ENCODE data around the gene MFSD2B. TPM values are rescaled to one million over a fixed set of nuclear protein-coding genes. Genes with fewer than 3 reads are reported as not detected.

The MFSD2B gene, protein sequence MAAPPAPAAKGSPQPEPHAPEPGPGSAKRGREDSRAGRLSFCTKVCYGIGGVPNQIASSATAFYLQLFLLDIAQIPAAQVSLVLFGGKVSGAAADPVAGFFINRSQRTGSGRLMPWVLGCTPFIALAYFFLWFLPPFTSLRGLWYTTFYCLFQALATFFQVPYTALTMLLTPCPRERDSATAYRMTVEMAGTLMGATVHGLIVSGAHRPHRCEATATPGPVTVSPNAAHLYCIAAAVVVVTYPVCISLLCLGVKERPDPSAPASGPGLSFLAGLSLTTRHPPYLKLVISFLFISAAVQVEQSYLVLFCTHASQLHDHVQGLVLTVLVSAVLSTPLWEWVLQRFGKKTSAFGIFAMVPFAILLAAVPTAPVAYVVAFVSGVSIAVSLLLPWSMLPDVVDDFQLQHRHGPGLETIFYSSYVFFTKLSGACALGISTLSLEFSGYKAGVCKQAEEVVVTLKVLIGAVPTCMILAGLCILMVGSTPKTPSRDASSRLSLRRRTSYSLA
- total RNA-seq = not detected

DNA sequence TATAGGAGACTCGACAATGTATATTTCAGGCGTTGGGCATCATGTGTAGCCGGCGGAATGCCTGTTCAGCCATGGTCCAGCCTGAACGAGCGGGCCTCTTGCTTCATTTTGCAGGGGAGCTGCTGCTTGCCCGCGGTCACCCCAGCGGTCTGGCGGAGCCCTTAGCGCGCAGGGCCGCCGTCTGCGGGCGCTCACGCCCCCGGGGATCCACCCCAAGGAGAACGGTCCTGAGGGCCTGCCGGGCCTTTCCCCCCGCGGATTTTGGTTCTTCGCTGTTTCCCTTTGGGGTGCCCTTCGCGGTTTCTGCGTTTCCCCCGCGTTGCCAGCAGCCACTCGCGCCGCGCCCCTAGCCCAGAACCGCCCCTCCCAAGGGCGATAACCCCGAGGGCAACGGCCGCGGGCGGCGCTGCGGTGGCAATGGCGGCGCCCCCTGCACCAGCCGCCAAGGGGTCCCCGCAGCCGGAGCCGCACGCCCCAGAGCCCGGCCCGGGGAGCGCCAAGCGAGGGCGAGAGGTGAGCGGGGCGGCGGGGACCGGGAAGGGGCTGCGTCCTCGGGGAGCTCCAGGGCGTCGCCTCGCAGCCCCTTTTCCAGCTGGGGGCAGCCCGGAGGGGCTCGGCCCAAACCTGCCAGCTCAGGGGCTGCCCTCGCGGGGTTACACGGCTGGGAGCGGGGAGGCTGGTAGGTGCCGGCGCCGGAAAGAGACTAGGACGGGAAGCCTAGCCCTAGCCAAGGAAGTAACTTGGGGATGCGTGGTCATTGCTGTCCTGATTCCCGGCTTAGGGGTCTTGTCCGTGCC, at the start of gene MFSD2B:
Gene MFSD2B (plus strand): TSS at position 406 of the 797 bp plus-strand sequence. CDS start 12 bp downstream, at position 418.
- intact Hi-C loops (cut with DNase I) = no loop called here
- no peak within 1 kb of the TSS for H3K27ac ChIP-seq
- H3K4me3 ChIP-seq = peak within 1 kb of the TSS; percentile 42 to 49
- DNase-seq (ENCODE audit: low spot score in 2 of 2) = no peak
- peaks cover 5% of the 10 kb centered on the region for H3K27me3 ChIP-seq
- no peaks in the 10 kb centered on the region for H3K36me3 ChIP-seq
- H3K4me1 ChIP-seq = peaks cover 0 to 5% of the 10 kb centered on the region in 2 donors
- H3K9me3 ChIP-seq = no peaks in the 10 kb centered on the region
- TF ChIP-seq, protein P1, sequence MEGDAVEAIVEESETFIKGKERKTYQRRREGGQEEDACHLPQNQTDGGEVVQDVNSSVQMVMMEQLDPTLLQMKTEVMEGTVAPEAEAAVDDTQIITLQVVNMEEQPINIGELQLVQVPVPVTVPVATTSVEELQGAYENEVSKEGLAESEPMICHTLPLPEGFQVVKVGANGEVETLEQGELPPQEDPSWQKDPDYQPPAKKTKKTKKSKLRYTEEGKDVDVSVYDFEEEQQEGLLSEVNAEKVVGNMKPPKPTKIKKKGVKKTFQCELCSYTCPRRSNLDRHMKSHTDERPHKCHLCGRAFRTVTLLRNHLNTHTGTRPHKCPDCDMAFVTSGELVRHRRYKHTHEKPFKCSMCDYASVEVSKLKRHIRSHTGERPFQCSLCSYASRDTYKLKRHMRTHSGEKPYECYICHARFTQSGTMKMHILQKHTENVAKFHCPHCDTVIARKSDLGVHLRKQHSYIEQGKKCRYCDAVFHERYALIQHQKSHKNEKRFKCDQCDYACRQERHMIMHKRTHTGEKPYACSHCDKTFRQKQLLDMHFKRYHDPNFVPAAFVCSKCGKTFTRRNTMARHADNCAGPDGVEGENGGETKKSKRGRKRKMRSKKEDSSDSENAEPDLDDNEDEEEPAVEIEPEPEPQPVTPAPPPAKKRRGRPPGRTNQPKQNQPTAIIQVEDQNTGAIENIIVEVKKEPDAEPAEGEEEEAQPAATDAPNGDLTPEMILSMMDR (IDR thresholded peaks at IDR 0.05) = no peak

DNA sequence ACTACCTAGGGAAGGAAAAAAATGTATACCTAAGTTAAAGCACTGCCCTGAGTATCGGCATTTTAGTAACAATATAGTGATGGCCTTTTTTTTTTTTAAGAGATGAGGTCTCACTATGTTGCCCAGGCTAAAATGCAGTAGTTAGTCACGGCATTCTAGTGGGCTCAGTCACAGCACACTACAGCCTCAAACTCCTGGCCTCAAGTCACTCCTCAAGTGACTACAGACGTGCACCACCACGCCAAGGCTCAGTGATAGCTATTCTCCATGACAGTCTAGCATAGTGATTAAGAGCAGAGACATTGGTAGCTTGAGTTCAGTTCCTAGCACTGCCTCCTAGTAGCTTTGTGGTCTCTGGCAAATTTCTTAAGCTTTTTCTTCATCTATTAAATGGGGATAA, 42.0 kb upstream of the MFSD2B start:
- no peak for DNase-seq (ENCODE audit: low spot score in 2 of 2)
- intact Hi-C loops (cut with DNase I) = no loop called here
- H3K36me3 ChIP-seq = peaks cover 13 to 16% of the 10 kb centered on the region in 2 donors
- H3K27me3 ChIP-seq = no peaks in the 10 kb centered on the region
- no peaks in the 10 kb centered on the region for H3K4me1 ChIP-seq
- TF ChIP-seq, protein P1 (IDR thresholded peaks at IDR 0.05) = no peak
- no peaks in the 10 kb centered on the region for H3K9me3 ChIP-seq
- H3K27ac ChIP-seq = no peak overlapping the region
- no peak overlapping the region for H3K4me3 ChIP-seq

DNA sequence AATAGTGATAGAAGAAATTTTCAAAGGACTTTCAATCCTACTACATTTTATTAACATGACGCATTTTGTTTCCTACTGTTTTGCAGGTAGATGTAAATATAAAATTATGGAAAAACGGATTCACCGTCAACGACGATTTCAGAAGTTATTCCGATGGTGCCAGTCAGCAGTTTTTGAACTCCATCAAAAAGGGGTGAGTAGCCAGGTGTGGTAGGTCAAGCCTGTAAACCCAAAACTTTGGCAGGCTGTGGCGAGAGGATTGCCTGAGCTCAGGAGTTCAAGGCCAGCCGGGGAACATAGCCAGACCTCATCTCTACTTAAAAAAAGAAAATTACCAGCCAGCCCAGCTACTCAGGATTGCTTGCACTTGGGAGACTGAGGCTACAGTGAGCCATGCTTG, 33.0 kb upstream of the MFSD2B start:
- H3K36me3 ChIP-seq = peaks cover 18 to 32% of the 10 kb centered on the region in 2 donors
- intact Hi-C loops (cut with DNase I) = no loop called here
- DNase-seq (ENCODE audit: low spot score in 2 of 2) = no peak

DNA sequence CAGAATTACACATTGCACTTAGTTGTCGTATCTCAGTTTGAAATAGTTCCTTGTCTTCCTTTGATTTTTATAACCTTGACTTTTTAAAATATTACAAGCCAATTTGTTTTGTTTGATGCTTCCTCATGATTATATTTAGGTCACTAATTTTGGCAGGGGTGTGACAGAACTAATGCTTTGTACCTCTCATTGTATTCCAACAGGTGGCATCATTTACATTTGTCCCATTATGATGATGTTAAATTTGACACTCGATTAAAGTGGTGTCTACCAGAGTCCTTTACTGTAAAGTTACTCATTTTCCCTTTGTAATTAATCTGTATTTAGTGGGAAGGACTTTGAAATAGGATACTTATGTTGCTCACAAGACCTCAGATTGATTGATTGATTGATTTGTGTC, 21.5 kb upstream of the MFSD2B start:
- DNase-seq (ENCODE audit: low spot score in 2 of 2) = no peak

More for the DNA sequence above, 33.0 kb upstream of the MFSD2B start:
- no peak overlapping the region for H3K27ac ChIP-seq
- H3K27me3 ChIP-seq = no peaks in the 10 kb centered on the region
- TF ChIP-seq, protein P1 (IDR thresholded peaks at IDR 0.05) = no peak
- H3K4me3 ChIP-seq = no peak overlapping the region
- no peaks in the 10 kb centered on the region for H3K4me1 ChIP-seq
- H3K9me3 ChIP-seq = no peaks in the 10 kb centered on the region

DNA sequence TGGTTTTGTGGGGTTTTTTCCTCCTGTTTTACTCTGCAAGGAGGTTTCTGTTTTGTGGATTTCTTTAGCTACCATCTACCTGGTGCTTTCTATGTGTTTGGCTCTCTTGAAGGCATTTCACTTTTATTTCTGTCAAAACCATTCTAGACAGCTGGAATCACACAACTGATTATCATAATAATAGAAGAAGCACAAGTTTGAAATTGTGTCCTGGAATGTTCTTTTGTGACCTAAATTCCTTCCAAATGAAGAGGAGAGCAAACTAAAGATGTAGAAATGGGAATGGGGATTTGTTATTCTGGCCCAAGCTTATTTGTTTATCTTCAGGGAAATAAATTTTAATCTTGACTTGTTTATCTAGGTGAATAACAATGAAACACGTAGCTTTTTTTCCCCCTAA, 17.0 kb upstream of the MFSD2B start:
- DNase-seq (ENCODE audit: low spot score in 2 of 2) = no peak
- no peak overlapping the region for H3K27ac ChIP-seq
- no peaks in the 10 kb centered on the region for H3K4me1 ChIP-seq
- TF ChIP-seq, protein P1 (IDR thresholded peaks at IDR 0.05) = no peak
- peaks cover under 1 to 3% of the 10 kb centered on the region in 2 donors for H3K36me3 ChIP-seq
- no peaks in the 10 kb centered on the region for H3K27me3 ChIP-seq
- intact Hi-C loops (cut with DNase I) = no loop called here
- H3K4me3 ChIP-seq = no peak overlapping the region
- H3K9me3 ChIP-seq = no peaks in the 10 kb centered on the region

More for the DNA sequence above, 21.5 kb upstream of the MFSD2B start:
- Histone ChIP-seq H3K36me3 (peaks cover 13 to 24% of the 10 kb centered on the region in 2 donors), H3K27ac (no peak overlapping the region), H3K27me3 (no peaks in the 10 kb centered on the region), H3K4me1 (no peaks in the 10 kb centered on the region), H3K9me3 (no peaks in the 10 kb centered on the region), H3K4me3 (no peak overlapping the region)
- TF ChIP-seq, protein P1 (IDR thresholded peaks at IDR 0.05) = no peak
- intact Hi-C loops (cut with DNase I) = no loop called here

Data from ascending aorta (tissue), 2 donors.